GM18951 (cell line): Measurements from ENCODE around the gene RAB7B.

Experiments used
- POLR2A ChIP-seq: IDR thresholded peaks from 4 replicates; pipeline ENCODE4 v1.6.1; 2011; ENCODE audit warnings: mild to moderate bottlenecking; ENCODE audit not compliant: insufficient read length, insufficient read depth; ENCODE audit errors: extremely low read depth
- in situ Hi-C: fragments of 300-500 bp; cut with MboI; formaldehyde crosslinking; loops from one replicate; pipeline ENCODE4 v1.12.0; 2022; ENCODE audit warnings: low sequenced_read_pairs, mixed read lengths, inconsistent platforms; ENCODE audit not compliant: unreplicated experiment

The RAB7B gene

GRCh38 chr1:205939690-205940330 is 63.4 kb downstream of the RAB7B start:
- no peak for TF ChIP-seq POLR2A
- in situ Hi-C loops, result no loop called here

GRCh38 chr1:205938682-205939081 is 64.5 kb downstream of the RAB7B start:
- no peak for TF ChIP-seq POLR2A
- in situ Hi-C loops, result no loop called here

- no peak for TF ChIP-seq POLR2A
- in situ Hi-C loops, result no loop called here
Measured at GRCh38 chr1:205936846-205937586, 66.2 kb downstream of the RAB7B start.

- TF ChIP-seq POLR2A, result no peak
- in situ Hi-C loops, result no loop called here
Measured at GRCh38 chr1:205936311-205936710, 66.9 kb downstream of the RAB7B start.

- in situ Hi-C loops, result no loop called here
Measured at GRCh38 chr1:205935869-205936268, 67.3 kb downstream of the RAB7B start.

GRCh38 chr1:205934788-205935187 is 68.4 kb downstream of the RAB7B start:
- in situ Hi-C loops, result no loop called here
- no peak for TF ChIP-seq POLR2A

More at GRCh38 chr1:205935869-205936268, 67.3 kb downstream of the RAB7B start:
- no peak for TF ChIP-seq POLR2A

- TF ChIP-seq POLR2A, result no peak
- in situ Hi-C loops, result no loop called here
Measured at GRCh38 chr1:205933671-205934618, 69.2 kb downstream of the RAB7B start.

- in situ Hi-C loops, result no loop called here
- no peak for TF ChIP-seq POLR2A
Measured at GRCh38 chr1:205932776-205933175, 70.4 kb downstream of the RAB7B start.

- in situ Hi-C loops, result no loop called here
- TF ChIP-seq POLR2A, result no peak
Measured at GRCh38 chr1:205930799-205931281, 72.4 kb downstream of the RAB7B start.

GRCh38 chr1:205930195-205930577 is 73.0 kb downstream of the RAB7B start:
- TF ChIP-seq POLR2A, result no peak
- in situ Hi-C loops, result no loop called here

- in situ Hi-C loops, result no loop called here
- TF ChIP-seq POLR2A, result no peak
Measured at GRCh38 chr1:205929496-205930194, 73.5 kb downstream of the RAB7B start.

GRCh38 chr1:205928317-205928716 is 74.9 kb downstream of the RAB7B start:
- in situ Hi-C loops, result no loop called here
- TF ChIP-seq POLR2A, result no peak
